ENCODE measurements around the gene MLIP. TPM values are rescaled to one million over a fixed set of nuclear protein-coding genes. Genes with fewer than 3 reads are reported as not detected.

MLIP gene
- total and polyA plus RNA-seq, 2 of the 8 experiments (the other 6 are each of a cell fraction or from before 2014, with no cell fraction given) = not detected

- Histone ChIP-seq H3K79me1 (ENCODE audit: low read depth, low read length) (no peaks in the 10 kb centered on the region), H3K4me3 (ENCODE audit: extremely low read depth in 1 of 4, insufficient read depth in 2 of 4, low read depth in 3 of 4, low read length in 4 of 4) (no peak overlapping the region), H3K79me2 (ENCODE audit: control insufficient read depth in 1 of 2, insufficient read depth in 2 of 2, low read length in 2 of 2) (no peaks in the 10 kb centered on the region), H2AK5ac (ENCODE audit: low read depth, low read length) (no peak overlapping the region), H4K8ac (ENCODE audit: extremely low read depth, insufficient read depth, low read length) (no peak overlapping the region), H2BK15ac (ENCODE audit: low read length) (no peak overlapping the region), H3K56ac (replicated peaks; ENCODE audit: insufficient read length, low read depth, low read length) (no peak overlapping the region), H3K36me3 (ENCODE audit: control insufficient read depth in 2 of 4, insufficient read depth in 4 of 4, low read length in 3 of 4) (no peaks in the 10 kb centered on the region), H3K9ac (replicated peaks in 1 of 4; ENCODE audit: extremely low read depth in 1 of 4, low read depth in 3 of 4, low read length in 3 of 4) (no peak overlapping the region), H3K27me3 (replicated peaks in 1 of 4; ENCODE audit: control insufficient read depth in 3 of 4, extremely low read depth in 1 of 4, insufficient read depth in 3 of 4, low read length in 3 of 4) (no peaks in the 10 kb centered on the region), H3K23ac (ENCODE audit: insufficient read length) (no peak overlapping the region), H3K27ac (ENCODE audit: low read depth, low read length) (no peak overlapping the region), H2BK120ac (replicated peaks; ENCODE audit: low read depth, low read length) (no peak overlapping the region), H2BK20ac (ENCODE audit: low read length) (no peak overlapping the region), H3K9me3 (ENCODE audit: insufficient read depth in 2 of 2, low read depth in 1 of 2, low read length in 1 of 2) (no peaks in the 10 kb centered on the region), H3K18ac (ENCODE audit: extremely low read depth, low read length) (no peak overlapping the region), H3K23me2 (ENCODE audit: low read depth, low read length) (no peaks in the 10 kb centered on the region), H3K14ac (ENCODE audit: insufficient read length) (no peak overlapping the region), H3K4ac (replicated peaks; ENCODE audit: insufficient read length, low read depth, low read length) (no peak overlapping the region), H2AFZ (ENCODE audit: low read length) (peak overlapping the region; percentile 75), H3K4me1 (replicated peaks in 1 of 4; ENCODE audit: control insufficient read depth in 3 of 4, insufficient read depth in 4 of 4, low read length in 3 of 4) (no peaks in the 10 kb centered on the region), H4K5ac (ENCODE audit: insufficient read length, low read depth, low read length) (no peak overlapping the region), H4K20me1 (replicated peaks in 1 of 2; ENCODE audit: control insufficient read depth in 1 of 2, insufficient read depth in 2 of 2, low read length in 2 of 2) (no peaks in the 10 kb centered on the region), H2BK12ac (ENCODE audit: low read depth, low read length) (no peak overlapping the region), H3K4me2 (ENCODE audit: insufficient read depth in 1 of 2, low read depth in 2 of 2, low read length in 2 of 2) (no peak overlapping the region), H2BK5ac (ENCODE audit: low read depth, low read length) (no peak overlapping the region), H4K91ac (replicated peaks; ENCODE audit: insufficient read length, low read length) (no peak overlapping the region)
- POLR2A ChIA-PET (ENCODE audit: partially characterized antibody) = no interaction called here
- CTCF ChIA-PET (ENCODE audit: partially characterized antibody) = no interaction called here
- FAIRE-seq = no peak
- DNase-seq (ENCODE audit: low read depth in 1 of 2, low spot score in 2 of 2) = no peak
- 83% methylated on average over 2 of the region's 2 CpGs; no CpG with 5 or more reads in 1 of the 2 experiments for WGBS, 2 experiments (ENCODE audit: extremely low coverage in 1 of 2, insufficient coverage in 1 of 2, insufficient read length in 1 of 2, insufficient replicate concordance in 2 of 2, low coverage in 1 of 2, low lambda C conversion rate in 2 of 2, missing lambda C conversion rate in 1 of 2)
- TF ChIP-seq USF2 (IDR thresholded peaks at IDR 0.05; ENCODE audit: low read length) = no peak
- TF ChIP-seq BACH1 (IDR thresholded peaks at IDR 0.05; ENCODE audit: low read length) = no peak
- TF ChIP-seq SAP30 (IDR thresholded peaks at IDR 0.05; ENCODE audit: insufficient read depth, insufficient replicate concordance, low read length) = no peak
- TF ChIP-seq YY1 (IDR thresholded peaks at IDR 0.05; ENCODE audit: low read depth, low read length) = no peak
- no peak for TF ChIP-seq GABPA (IDR thresholded peaks at IDR 0.05; ENCODE audit: borderline replicate concordance, insufficient read depth, low read length)
- no peak for TF ChIP-seq SIRT6 (IDR thresholded peaks at IDR 0.05; ENCODE audit: low read length)
- TF ChIP-seq ATF2 (IDR thresholded peaks at IDR 0.05; ENCODE audit: low read length) = no peak
Observed at GRCh38 chr6:54307439-54307910, 196.2 kb downstream of the MLIP start.
